Measurements from ENCODE around the gene LPCAT3.

DNA sequence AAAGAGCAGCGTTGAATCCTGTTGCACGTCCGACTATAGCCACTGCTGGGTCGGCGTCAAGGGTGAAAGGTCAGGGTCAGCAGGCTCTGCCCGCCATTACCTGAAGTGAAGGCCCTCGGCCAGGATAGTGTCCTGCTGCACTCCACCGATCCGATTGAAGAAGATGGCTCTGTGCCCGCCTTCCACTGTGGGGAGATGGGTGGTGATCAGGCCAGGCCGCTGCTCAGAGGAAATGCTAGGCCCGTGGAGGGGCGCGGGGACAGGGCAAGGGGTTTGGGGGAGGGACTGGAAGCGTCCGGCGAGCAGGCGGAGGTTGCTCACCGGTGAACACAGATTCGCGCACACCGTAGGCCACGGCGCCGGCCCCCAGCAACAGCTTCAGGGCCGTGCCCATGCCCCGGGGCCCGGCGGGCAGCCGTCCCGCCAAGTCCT, 48.2 kb downstream of the LPCAT3 start:
- TF ChIP-seq, protein P1, sequence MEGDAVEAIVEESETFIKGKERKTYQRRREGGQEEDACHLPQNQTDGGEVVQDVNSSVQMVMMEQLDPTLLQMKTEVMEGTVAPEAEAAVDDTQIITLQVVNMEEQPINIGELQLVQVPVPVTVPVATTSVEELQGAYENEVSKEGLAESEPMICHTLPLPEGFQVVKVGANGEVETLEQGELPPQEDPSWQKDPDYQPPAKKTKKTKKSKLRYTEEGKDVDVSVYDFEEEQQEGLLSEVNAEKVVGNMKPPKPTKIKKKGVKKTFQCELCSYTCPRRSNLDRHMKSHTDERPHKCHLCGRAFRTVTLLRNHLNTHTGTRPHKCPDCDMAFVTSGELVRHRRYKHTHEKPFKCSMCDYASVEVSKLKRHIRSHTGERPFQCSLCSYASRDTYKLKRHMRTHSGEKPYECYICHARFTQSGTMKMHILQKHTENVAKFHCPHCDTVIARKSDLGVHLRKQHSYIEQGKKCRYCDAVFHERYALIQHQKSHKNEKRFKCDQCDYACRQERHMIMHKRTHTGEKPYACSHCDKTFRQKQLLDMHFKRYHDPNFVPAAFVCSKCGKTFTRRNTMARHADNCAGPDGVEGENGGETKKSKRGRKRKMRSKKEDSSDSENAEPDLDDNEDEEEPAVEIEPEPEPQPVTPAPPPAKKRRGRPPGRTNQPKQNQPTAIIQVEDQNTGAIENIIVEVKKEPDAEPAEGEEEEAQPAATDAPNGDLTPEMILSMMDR (IDR thresholded peaks at IDR 0.05) = no peak
- no peak for TF ChIP-seq POLR2AphosphoS5 (IDR thresholded peaks at IDR 0.05)
- no peak for TF ChIP-seq EP300 (IDR thresholded peaks at IDR 0.05)

Measured in stomach (tissue), 4 donors.